ENCODE results near the gene LGALS3BP.

GRCh38 chr17:79017546-79018369 lies 38.0 kb upstream of the LGALS3BP start:
- no peak for TF ChIP-seq CTCF (IDR thresholded peaks at IDR 0.05 in 8 of 11, conservative IDR thresholded peaks at IDR 0.05 in 3 of 11)
- TF ChIP-seq POLR2A (IDR thresholded peaks at IDR 0.05) = no peak

Measured in spleen (tissue), 7 donors.